ENCODE measurements around the gene CABP4.

- TF ChIP-seq POLR2A (IDR thresholded peaks at IDR 0.05; ENCODE audit: low read depth, low read length) = no peak
- TF ChIP-seq SPI1 (IDR thresholded peaks at IDR 0.05; ENCODE audit: low read depth, low read length) = no peak
- no peak for TF ChIP-seq POLR2AphosphoS5 (IDR thresholded peaks at IDR 0.05; ENCODE audit: low read depth, low read length)
Measured at GRCh38 chr11:67496113-67496512, 41.0 kb downstream of the CABP4 start.
